ENCODE results near the gene PTGES3.
A peak's percentile ranks its signal among the peaks of the same experiment; 100 is the strongest.
"Not testable (repeated sequence)": the region's sequence is repeated elsewhere in the genome, so short reads cannot be mapped to it uniquely, and the experiment has no call there.

Gene PTGES3

GRCh38 chr12:56657416-56658379 lies 30.4 kb downstream of the PTGES3 start:
- no peak for DNase-seq (ENCODE audit: low read depth)

DNA sequence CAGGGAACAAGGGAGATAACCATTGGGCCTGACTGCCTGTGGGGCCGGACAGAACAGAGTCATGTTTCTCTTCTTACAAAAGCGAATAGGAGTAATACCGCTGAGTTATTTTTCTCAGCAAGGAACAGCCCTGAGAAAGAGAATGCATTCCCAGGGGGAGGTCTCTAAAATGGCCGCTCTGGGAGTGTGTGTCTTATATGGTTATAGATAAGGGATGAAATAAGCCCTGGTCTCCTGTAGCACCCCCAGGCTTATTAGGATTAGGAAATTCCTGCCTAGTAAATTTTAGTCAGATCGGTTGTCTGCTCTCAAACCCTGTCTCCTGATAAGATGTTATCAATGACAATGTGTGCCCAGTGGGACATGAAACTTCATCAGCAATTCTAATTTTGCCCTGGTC lies 34.3 kb downstream of the PTGES3 start:
- not testable (repeated sequence) for DNase-seq (ENCODE audit: low read depth)

DNA sequence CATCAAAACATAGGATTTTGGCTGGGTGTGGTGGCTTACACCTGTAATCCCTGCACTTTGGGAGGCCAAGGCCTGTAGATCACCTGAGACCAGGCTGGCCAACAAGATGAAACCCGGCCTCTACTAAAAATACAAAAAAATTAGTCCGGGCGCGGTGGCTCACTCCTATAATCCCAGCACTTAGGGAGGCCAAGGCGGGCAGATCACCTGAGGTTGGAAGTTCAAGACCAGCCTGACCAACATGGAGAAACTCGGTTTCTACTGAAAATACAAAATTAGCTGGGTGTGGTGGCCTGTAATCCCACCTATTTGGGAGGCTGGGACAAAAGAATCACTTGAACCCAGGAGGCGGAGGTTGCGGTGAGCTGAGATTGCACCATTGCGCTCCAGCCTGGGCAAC lies 40.1 kb downstream of the PTGES3 start:
- not testable (repeated sequence) for DNase-seq (ENCODE audit: low read depth)

GRCh38 chr12:56645717-56646446 lies 42.2 kb downstream of the PTGES3 start, which contains the start of gene ATP5F1B:
ATP5F1B (minus strand) TSS chr12:56645984; CDS start chr12:56645963, 21 bp downstream.
- DNase-seq (ENCODE audit: low read depth), result peak; percentile 72

GRCh38 chr12:56645201-56645716 lies 42.8 kb downstream of the PTGES3 start:
- DNase-seq (ENCODE audit: low read depth), result no peak

DNA sequence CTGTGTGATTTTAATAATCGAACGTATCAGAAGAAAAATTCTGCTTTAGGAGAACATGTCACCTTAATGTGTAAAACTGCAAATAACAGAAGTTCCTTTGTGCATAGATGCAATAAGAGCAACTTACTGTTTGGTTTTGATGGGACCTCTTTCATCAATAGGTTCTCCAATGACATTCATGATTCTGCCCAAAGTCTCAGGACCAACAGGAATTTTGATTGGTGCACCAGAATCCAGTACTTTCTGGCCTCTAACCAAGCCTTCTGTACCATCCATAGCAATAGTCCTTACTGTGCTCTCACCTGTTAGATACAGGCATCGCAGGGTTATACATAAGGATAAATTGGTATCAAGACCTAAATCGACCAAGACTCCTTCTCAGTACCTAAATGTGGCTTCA lies 43.4 kb downstream of the PTGES3 start:
- DNase-seq (ENCODE audit: low read depth), result no peak

DNA sequence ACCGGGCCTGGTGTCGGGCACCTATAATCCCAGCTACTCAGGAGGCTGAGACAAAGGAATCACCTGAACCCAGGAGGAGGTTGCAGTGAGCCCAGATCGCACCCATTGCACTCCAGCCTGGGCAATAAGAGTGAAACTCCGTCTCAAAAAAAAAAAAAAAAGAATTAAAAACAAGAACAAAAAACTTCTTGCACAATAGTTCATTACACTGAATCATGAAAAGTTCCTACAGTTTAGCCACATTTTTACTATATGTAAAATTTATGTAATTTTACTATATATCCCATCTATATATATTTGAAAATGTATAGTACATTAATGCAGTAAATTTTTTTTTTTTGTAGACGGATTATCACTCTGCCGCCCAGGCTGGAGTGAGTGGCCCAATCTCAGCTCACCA lies 46.9 kb downstream of the PTGES3 start:
- DNase-seq (ENCODE audit: low read depth), result no peak

GRCh38 chr12:56637621-56638020 lies 50.5 kb downstream of the PTGES3 start:
- no peak for DNase-seq (ENCODE audit: low read depth)

GRCh38 chr12:56636675-56637540 lies 51.2 kb downstream of the PTGES3 start:
- peak; percentile 88 for DNase-seq (ENCODE audit: low read depth)

DNA sequence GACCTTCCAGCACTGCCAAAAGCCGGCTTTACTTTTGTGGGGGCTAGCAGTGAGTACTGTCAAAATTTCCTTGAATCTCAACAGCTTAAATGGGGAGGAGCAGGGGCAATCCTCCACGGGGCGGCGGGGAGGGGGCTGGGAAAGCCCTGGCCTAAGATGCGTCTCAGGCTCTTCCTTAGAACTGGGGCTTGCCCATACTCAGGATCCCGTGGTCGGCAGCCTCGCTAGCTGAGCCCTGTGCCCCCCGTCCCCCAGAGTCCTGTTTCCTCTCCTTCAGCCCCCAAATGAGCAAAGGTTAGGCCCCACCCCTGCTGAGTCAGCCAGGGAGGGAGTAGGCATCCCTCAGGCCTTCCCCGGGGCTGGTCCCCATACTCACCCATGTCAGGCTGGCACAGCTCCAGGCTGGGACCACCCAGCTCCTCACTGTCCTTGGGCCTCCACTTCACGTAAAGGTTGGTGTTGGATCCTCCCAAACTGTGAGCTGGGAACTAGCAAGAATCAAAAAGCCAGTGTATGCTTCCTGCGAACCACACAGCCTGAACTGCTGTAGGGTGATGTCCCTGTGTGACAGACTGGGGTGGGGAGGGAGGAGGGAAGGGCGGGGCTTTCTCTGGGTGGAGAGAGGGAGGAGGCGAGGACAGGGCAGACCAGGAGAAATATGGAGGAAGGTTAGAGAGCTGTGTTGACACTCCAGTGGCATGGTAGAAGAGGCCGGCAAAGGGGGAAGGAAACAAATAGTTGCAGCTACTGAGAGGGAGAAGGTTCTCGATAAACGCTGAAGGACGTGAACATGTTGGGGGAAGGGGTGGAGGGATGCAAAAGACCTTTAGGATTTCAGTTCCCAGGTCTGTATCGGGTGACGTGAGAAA lies 52.0 kb downstream of the PTGES3 start:
- peak; percentile 69 for DNase-seq (ENCODE audit: low read depth)

GRCh38 chr12:56634837-56635791 lies 53.0 kb downstream of the PTGES3 start:
- no peak for DNase-seq (ENCODE audit: low read depth)

DNA sequence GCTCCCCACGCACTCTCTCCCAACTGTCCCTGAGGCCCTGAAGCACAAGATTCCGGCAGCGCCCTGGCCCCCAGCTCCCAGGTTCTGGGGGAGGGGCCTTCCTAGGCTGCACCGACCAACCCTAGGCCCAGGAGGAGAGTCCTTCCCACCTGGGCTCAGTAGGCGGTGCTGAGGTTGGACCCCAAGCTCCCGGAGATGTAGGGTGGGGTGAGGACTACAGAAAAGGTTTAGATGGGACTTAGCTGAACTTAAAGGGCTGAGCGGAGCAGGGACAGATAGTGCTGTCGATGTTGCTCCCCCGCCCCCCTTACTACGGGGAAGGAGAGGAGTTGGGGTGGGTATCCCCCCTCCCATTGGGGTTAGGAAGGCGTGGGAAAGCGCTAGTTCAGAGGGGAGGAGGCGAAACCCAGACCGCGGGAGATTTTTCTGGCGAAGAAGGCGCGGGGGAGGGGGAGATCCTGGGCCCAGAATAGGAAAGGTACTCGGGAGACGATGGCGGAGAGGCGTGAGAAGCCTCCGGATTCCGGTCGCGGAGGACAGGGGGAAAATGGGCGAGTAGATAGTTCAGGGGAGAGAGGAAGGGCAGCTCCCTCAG lies 53.7 kb downstream of the PTGES3 start:
- DNase-seq (ENCODE audit: low read depth), result no peak

DNA sequence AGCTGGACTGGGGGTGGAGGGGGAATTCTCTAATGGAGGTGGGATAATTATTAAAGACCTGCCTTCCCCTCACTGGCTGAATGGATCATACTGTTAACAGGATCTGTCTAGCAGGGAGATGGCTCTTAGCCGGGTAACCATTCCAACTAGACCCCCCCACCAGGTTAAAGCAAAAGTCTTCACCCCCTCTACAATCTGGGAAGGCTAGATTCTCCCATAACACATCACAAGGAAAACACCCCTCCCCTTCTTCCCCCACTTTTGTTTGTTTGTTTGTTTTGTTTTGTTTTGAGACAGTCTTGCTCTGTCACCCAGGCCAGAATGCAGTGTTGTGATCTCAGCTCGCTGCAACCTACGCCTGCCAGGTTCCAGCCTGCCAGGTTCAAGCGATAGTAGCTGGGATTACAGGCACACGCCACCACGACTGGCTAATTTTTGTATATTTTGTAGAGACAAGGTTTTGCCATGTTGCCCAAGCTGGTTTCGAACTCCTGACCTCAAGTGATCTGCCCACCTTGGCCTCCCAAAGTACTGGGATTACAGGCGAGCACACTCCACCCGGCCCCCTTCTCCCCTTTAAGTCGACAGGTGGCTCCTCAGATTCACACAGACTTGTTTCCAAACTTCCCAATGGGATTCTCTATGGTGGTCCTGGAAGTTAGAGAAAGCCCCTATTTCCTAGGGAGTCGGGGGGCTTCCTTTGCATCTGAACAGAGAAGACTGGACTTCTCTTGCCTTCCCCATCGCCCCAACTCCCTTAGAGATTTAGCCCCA lies 54.4 kb downstream of the PTGES3 start:
- no peak for DNase-seq (ENCODE audit: low read depth)

DNA sequence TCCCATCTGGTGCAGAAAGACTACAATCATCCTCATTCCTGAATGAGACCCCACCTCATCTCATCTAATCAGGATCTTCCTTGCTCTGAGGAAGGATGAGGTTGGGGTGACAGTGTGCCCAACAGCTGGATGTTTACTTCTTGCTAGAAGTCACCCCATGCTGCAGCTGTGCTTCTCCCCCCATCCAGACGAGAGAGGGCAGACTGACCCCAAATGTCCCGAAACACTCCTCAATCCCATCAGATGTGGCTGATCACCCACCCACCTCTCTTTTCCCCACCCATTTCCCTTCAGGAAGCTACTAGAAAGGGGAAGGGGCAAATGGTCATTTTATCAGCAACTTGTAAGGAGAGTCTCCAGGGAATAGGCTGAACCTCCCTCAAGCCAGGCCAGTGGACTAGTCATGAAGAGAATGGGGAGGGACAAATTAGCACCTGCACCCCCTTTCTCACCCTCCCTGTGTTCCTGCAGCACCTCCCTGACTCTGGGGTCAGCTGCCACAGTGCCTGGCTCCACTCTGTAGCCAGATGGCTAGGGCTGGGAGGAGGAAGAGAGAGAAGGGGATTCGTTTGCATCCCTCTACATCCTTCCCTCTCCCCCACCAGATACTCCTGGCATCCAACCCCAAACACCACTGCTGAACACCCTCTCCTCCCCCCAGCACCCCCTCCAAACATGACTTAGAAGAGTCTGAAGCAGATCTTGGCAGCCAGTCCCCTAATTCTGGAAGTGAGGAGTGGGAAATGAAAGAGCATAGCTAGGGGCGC lies 55.2 kb downstream of the PTGES3 start:
- DNase-seq (ENCODE audit: low read depth), result no peak

- no peak for DNase-seq (ENCODE audit: low read depth)
Observed at GRCh38 chr12:56631790-56632700, 56.0 kb downstream of the PTGES3 start.

GRCh38 chr12:56630180-56630632 lies 57.9 kb downstream of the PTGES3 start, which contains the start of gene BAZ2A:
BAZ2A (minus strand) TSS chr12:56630326; CDS start chr12:56617530, 12,796 bp downstream.
- peak; percentile 65 for DNase-seq (ENCODE audit: low read depth)

Data from stimulated activated CD8-positive, alpha-beta memory T cell treated with anti-CD3 and anti-CD28 coated beads, Interleukin-7, amount 100 ng/mL, for 24 hours (primary cell).